Neural cell (in vitro differentiated cells): ENCODE measurements around the gene CDKAL1.

Experiments used
- EZH2 ChIP-seq: fragments of 200-600, 300-800 bp; shearing (Covaris generic), sonication (generic); IDR thresholded peaks from 2 replicates; pipeline ENCODE4 v1.6.1; 2014; ENCODE audit warnings: antibody characterized with exemption, low read length, borderline replicate concordance, mild to moderate bottlenecking; ENCODE audit not compliant: insufficient read depth, poor library complexity, severe bottlenecking
- MXI1 ChIP-seq: fragments of 450-650 bp; conservative IDR thresholded peaks from 2 replicates; pipeline ENCODE4 v1.6.1; 2014; ENCODE audit warnings: antibody characterized with exemption, mild to moderate bottlenecking; ENCODE audit not compliant: poor library complexity, severe bottlenecking
- TF ChIP-seq, protein P1 (sequence below): fragments of 450-650 bp; IDR thresholded peaks from 2 replicates; pipeline ENCODE4 v1.5.1; 2014; ENCODE audit warnings: antibody characterized with exemption, mild to moderate bottlenecking, moderate library complexity; ENCODE audit not compliant: poor library complexity, severe bottlenecking

DNA sequence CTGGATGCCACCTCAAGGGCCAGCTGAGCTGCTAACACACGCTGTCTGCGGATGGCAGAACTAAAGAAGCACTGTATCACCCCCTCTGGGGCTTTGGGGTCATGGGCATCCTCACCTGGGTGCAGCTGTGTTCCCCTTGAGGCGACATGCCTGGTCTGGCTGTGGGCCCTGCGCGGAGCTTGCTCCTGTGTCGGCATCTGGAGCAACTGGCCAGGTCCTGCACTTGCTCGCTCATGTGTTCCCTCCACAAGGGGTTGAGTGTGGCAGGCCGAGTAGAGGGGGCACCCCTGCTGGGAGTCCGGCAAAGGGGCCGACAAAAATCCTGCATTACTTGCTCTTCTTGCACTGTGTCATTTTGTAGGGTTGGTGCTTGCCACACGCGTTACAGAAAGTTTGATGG is 189.0 kb downstream of the CDKAL1 start:
- TF ChIP-seq, protein P1, sequence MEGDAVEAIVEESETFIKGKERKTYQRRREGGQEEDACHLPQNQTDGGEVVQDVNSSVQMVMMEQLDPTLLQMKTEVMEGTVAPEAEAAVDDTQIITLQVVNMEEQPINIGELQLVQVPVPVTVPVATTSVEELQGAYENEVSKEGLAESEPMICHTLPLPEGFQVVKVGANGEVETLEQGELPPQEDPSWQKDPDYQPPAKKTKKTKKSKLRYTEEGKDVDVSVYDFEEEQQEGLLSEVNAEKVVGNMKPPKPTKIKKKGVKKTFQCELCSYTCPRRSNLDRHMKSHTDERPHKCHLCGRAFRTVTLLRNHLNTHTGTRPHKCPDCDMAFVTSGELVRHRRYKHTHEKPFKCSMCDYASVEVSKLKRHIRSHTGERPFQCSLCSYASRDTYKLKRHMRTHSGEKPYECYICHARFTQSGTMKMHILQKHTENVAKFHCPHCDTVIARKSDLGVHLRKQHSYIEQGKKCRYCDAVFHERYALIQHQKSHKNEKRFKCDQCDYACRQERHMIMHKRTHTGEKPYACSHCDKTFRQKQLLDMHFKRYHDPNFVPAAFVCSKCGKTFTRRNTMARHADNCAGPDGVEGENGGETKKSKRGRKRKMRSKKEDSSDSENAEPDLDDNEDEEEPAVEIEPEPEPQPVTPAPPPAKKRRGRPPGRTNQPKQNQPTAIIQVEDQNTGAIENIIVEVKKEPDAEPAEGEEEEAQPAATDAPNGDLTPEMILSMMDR: no peak
- TF ChIP-seq EZH2 (no peak), MXI1 (no peak)
